Measurements from ENCODE around the gene BCLAF1. TPM values are rescaled to one million over a fixed set of nuclear protein-coding genes. Genes with fewer than 3 reads are reported as not detected.

BCLAF1 gene
- polyA plus RNA-seq, 1 donor from 2014 or later, result 151 TPM

- Histone ChIP-seq H3K9ac (ENCODE audit: low read length) (no peak overlapping the region), H3K36me3 (ENCODE audit: insufficient read depth, low read length) (no peaks in the 10 kb centered on the region), H3F3A (ENCODE audit: insufficient read depth, low read length, poor library complexity, severe bottlenecking) (no peaks in the 10 kb centered on the region), H3K79me2 (replicated peaks; ENCODE audit: insufficient read depth, low read length) (no peaks in the 10 kb centered on the region), H2AFZ (ENCODE audit: low read depth, low read length) (no peak overlapping the region), H3K9me2 (ENCODE audit: insufficient read depth, low read length) (no peaks in the 10 kb centered on the region), H3K4me2 (ENCODE audit: low read length) (no peak overlapping the region), H3K9me3 (ENCODE audit: low read length) (no peaks in the 10 kb centered on the region), H3K27ac (ENCODE audit: low read length) (no peak overlapping the region), H4K20me1 (ENCODE audit: insufficient read depth) (no peaks in the 10 kb centered on the region), H3K4me3 (ENCODE audit: low read length) (no peak overlapping the region), H3K27me3 (ENCODE audit: insufficient read depth, low read depth, low read length) (no peaks in the 10 kb centered on the region)
- no peak for TF ChIP-seq EZH2 (IDR thresholded peaks at IDR 0.05; ENCODE audit: borderline replicate concordance, insufficient read depth, low read length, poor library complexity, severe bottlenecking)
- TF ChIP-seq MXI1 (conservative IDR thresholded peaks at IDR 0.05; ENCODE audit: poor library complexity, severe bottlenecking), result no peak
- no peak for TF ChIP-seq POLR2AphosphoS5 (IDR thresholded peaks at IDR 0.05)
- TF ChIP-seq REST (IDR thresholded peaks at IDR 0.05; ENCODE audit: borderline replicate concordance), result no peak
- no peak for TF ChIP-seq EP300 (conservative IDR thresholded peaks at IDR 0.05; ENCODE audit: poor library complexity, severe bottlenecking)
- TF ChIP-seq RAD21 (conservative IDR thresholded peaks at IDR 0.05), result no peak
- no peak for TF ChIP-seq SMC3 (conservative IDR thresholded peaks at IDR 0.05; ENCODE audit: poor library complexity)
- no peak for TF ChIP-seq TAF1 (IDR thresholded peaks at IDR 0.05; ENCODE audit: low read depth)
- no peak for TF ChIP-seq CTCF (IDR thresholded peaks at IDR 0.05; ENCODE audit: poor library complexity, severe bottlenecking)
Observed at GRCh38 chr6:136337606-136338005, 48.0 kb upstream of the BCLAF1 start.

GRCh38 chr6:136337121-136337520 is 47.5 kb upstream of the BCLAF1 start:
- H3K4me3 ChIP-seq (ENCODE audit: low read length), result no peak overlapping the region
- no peak overlapping the region for H3K4me2 ChIP-seq (ENCODE audit: low read length)
- H4K20me1 ChIP-seq (ENCODE audit: insufficient read depth), result no peaks in the 10 kb centered on the region
- H3K36me3 ChIP-seq (ENCODE audit: insufficient read depth, low read length), result no peaks in the 10 kb centered on the region
- H2AFZ ChIP-seq (ENCODE audit: low read depth, low read length), result no peak overlapping the region
- no peaks in the 10 kb centered on the region for H3F3A ChIP-seq (ENCODE audit: insufficient read depth, low read length, poor library complexity, severe bottlenecking)
- no peak overlapping the region for H3K27ac ChIP-seq (ENCODE audit: low read length)
- no peaks in the 10 kb centered on the region for H3K9me3 ChIP-seq (ENCODE audit: low read length)
- no peaks in the 10 kb centered on the region for H3K79me2 ChIP-seq (replicated peaks; ENCODE audit: insufficient read depth, low read length)
- H3K9me2 ChIP-seq (ENCODE audit: insufficient read depth, low read length), result no peaks in the 10 kb centered on the region
- no peak for TF ChIP-seq EP300 (conservative IDR thresholded peaks at IDR 0.05; ENCODE audit: poor library complexity, severe bottlenecking)
- TF ChIP-seq EZH2 (IDR thresholded peaks at IDR 0.05; ENCODE audit: borderline replicate concordance, insufficient read depth, low read length, poor library complexity, severe bottlenecking), result no peak
- TF ChIP-seq REST (IDR thresholded peaks at IDR 0.05; ENCODE audit: borderline replicate concordance), result no peak
- no peak for TF ChIP-seq CTCF (IDR thresholded peaks at IDR 0.05; ENCODE audit: poor library complexity, severe bottlenecking)
- no peak for TF ChIP-seq SMC3 (conservative IDR thresholded peaks at IDR 0.05; ENCODE audit: poor library complexity)
- no peak for TF ChIP-seq TAF1 (IDR thresholded peaks at IDR 0.05; ENCODE audit: low read depth)
- no peak for TF ChIP-seq POLR2AphosphoS5 (IDR thresholded peaks at IDR 0.05)
- TF ChIP-seq MXI1 (conservative IDR thresholded peaks at IDR 0.05; ENCODE audit: poor library complexity, severe bottlenecking), result no peak
- TF ChIP-seq RAD21 (conservative IDR thresholded peaks at IDR 0.05), result no peak
- no peak overlapping the region for H3K9ac ChIP-seq (ENCODE audit: low read length)
- no peaks in the 10 kb centered on the region for H3K27me3 ChIP-seq (ENCODE audit: insufficient read depth, low read depth, low read length)

All from neural cell (in vitro differentiated cells).